ENCODE results near the gene LSG1.
A peak's percentile ranks its signal among the peaks of the same experiment; 100 is the strongest.

Gene LSG1

DNA sequence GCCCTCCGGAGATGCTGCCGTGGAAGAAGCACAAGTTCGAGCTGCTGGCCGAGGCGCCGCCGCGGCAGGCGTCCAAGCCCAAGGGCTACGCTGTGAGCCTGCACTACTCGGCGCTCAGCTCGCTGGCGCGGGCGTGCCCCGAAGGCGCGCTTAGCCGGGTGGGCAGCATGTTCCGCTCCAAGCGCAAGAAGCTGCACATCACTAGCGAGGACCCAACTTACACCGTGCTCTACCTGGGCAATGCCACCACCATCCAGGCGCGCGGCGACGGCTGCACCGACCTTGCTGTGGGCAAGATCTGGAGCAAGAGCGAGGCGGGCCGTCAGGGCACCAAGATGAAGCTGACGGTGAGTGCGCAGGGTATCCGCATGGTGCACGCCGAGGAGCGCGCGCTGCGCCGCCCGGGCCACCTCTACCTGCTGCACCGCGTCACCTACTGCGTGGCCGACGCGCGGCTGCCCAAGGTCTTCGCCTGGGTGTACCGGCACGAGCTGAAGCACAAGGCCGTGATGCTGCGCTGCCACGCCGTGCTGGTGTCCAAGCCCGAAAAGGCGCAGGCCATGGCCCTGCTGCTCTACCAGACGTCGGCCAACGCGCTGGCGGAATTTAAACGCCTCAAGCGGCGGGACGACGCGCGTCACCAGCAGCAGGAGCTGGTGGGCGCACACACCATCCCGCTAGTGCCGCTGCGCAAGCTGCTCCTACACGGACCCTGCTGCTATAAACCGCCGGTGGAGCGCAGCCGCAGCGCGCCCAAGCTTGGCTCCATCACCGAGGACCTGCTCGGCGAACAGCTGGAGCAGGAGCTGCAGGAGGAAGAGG is 15.0 kb upstream of the LSG1 start:
- DNase-seq = peak; percentile 44

DNA sequence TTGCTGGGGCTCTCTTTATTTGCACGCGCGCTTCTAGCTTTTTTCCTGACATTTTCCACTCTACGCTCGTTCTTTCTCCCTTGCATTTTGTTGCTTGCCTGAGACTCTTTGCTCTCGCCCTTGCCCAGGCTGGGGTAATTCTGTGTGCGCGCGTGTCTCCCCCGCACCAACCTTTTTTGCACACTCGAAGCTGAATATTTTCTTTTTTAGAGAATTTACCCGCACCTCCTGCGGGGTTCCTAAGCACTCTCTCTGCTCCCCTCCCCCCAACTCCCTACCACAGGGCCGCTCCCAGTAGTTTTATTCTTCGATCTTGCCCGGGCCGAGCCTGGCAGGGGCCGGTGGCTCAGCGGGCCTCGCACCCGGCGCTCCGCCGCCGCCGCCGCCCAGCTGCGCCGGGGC is 14.4 kb upstream of the LSG1 start:
- DNase-seq = no peak

DNA sequence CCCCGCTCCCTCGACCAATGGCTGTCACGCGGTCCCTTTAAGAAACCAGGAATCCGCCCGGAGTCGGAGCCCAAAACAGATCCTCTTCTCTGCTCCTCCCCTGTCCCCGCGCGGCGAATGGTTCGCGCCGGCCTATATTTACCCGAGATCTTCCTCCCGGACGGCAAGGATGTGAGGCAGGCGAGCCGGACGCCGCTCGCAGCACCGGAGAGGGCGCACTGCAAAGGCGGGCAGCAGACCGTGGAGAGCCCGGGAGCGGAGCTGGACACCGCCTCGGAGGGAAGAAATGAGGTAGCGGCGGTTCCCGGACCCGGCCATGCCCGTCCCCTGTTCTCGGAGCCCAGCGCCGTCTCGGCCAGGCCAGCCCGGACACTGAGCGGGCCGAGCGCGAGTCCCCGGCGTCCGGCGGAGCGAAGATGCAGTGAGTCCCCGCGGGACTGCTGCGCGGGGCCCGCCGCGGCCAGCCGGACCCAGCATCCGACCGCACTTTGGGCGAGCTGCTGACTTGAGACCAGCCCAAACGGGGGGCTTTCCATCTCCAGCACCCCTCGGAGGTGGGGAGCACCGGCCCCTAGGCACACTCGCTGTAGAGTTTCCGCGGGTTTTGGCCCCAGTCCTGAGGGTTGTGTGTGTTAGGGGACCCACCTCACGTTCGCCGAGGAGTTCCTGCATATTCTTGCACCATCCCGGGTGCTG is 13.9 kb upstream of the LSG1 start, which contains the start of gene FAM43A:
TSS of gene FAM43A (plus strand) at position 166 of the 696 bp plus-strand sequence. CDS start 944 bp downstream, outside the sequence.
- DNase-seq = peak; percentile 96

- DNase-seq = no peak
Measured at GRCh38 chr3:194685065-194685717, 13.2 kb upstream of the LSG1 start.

DNA sequence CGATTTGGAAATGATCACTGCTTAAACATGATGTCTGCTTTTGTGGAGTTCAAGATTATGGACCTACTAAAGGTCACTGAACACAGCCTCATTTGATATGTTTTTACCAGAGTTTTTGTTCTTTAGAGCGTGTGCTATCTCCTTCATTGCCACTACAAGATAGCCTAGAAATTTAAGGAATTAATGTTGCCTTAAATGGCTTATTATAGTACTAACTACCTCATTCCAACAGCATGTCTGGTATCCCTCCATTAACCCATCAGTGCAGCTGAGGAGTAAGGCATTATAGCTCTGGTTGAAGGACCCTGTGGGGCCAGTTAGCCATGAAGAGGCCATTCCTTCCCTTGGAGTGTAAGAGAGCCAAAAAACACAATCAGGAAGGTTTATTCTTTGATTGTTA is 11.4 kb upstream of the LSG1 start:
- DNase-seq = peak; percentile 74

DNA sequence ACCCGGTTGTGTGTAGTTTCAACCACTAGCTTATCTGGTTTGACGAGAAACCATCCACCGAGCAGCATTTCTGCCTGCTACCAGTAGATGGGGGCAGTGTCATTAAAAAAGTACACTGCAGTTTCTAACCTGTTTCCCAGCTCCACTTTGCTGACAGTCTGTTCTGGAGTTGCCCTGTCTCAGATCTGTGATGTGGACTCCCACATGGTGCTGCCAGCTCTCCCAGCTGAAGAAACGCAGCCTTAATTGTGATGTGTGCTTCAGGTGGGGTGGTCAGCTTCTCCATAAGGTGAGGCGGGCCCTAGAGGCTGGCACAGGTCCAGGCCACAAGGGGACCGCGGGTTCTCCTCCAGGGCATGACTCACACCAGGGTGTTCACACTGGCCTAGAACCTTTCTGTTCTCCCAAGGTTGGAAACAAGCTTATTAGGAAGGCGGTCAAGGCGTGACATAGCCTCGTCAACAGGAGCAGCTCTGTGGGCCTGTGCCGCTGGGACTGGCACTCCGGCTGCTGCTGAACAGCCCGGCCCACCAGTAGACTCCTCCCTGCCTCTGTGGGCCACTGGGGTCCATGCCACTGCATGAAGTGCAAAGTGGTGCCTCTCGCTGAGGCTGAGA is 10.8 kb upstream of the LSG1 start:
- DNase-seq = peak; percentile 85

DNA sequence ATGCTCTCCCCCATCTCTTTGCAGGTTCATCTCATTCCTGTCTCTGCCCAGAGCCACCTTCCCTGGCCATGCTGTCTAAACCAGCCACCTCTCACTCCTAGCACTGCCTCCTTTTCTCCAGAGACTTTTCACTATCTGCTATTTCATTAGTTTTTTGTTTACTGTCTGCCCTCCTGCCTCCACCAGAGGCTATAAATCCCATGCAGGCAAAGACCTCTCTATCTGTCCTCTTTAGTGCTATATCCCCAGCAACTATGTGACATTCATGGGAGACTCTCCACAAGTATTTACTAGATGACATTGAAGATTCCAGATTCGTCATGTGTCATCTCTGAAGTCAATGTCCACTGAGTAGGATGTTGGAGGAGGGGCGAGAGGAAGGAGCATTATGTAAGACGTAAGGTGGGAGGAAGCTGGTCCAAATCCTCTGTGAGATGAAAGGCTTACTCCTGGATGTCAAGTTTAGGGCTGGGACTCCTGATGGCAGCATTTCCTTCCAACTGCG is 10.2 kb upstream of the LSG1 start:
- DNase-seq = no peak

GRCh38 chr3:194680888-194681615 is 9.1 kb upstream of the LSG1 start:
- no peak for DNase-seq

GRCh38 chr3:194676471-194676870 is 4.5 kb upstream of the LSG1 start:
- DNase-seq = no peak

- DNase-seq = no peak
Measured at GRCh38 chr3:194675680-194676079, 3.7 kb upstream of the LSG1 start.

DNA sequence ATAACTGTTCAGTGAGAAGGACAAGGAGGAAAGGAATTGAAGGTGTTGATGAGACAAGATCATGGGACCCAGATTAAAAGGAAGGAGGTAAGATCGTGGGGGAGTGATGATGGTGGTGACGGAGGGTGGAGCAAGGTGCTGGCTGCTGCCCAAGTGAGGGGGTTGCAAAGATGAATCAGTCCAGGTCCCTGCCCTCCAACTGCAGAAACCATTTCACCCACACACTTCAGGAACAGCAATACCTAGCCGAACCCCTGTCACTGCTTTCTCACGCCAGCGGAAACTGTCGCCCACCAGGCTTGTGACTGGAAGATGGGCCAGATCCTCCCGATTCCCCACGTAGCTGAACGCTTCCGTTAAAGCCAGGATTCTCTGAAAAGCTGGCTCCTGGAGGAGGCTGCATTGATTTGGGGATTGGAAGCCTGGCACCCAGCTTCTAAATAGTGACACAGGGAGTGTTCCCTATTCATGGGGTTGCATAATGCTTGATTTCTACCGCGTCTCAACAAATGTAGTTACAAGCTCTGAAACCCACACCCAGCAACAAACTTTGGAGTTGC is 3.2 kb upstream of the LSG1 start:
- DNase-seq = no peak

GRCh38 chr3:194673761-194674160 is 1.8 kb upstream of the LSG1 start:
- DNase-seq = no peak

DNA sequence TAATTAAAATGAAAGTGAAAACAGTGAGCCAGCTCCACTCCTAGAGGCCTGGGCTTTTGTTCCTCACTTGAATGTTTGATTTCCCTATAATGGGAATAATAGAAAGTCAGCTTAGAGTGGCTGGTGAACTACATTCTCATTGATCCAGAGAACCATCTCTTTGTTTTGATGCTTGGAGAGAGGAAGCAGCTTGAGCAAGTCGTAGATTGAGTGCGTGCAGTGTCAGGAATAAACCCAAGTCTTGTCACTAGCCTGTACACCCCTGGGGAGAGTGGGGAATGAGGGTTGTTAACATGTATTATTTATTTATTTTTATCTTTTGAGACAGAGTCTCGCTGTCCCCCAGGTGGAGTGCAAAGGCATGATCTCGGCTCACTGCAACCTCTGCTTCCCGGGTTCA is 885 bp upstream of the LSG1 start:
- DNase-seq = peak; percentile 4

DNA sequence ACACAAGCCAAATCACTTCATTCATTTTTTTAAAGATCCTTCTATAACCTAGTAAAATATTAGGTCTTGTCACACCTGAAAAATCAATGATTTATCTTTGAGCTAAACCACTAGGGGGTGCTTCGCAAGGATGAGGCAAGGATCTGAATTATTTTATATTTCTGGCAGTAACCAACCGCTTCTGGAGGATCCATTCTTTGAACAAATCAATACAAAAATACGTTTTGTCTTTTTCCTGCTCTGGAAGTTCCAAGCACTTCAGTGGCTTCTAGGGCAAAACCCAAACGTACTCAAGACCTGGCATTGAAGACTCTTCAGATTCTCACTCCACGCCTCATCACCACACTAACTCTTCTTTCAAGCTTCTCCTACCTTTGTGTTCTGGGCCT is 486 bp downstream of the LSG1 start:
- DNase-seq = peak; percentile 43

GRCh38 chr3:194667363-194667762 is 4.6 kb downstream of the LSG1 start:
- DNase-seq = no peak

DNA sequence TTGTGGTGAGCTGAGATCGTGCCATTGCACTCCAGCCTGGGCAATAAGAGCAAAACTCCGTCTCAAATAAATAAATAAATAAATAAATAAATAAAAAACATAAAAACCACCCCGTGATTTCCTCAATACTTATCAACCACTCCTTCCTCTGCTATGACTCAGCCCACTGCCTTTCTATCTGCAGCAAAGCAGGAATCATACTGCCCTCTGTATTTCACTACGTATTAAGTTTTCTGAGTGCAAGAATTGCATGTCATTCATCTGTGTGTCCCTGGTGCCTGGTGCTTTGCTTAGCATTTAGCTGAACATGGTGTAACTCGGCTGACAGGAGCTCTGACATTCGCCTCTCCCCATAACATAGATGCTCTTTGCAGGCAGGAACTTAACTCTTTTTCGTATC is 7.1 kb downstream of the LSG1 start:
- DNase-seq = no peak

GRCh38 chr3:194661946-194662345 is 10.0 kb downstream of the LSG1 start:
- DNase-seq = no peak

DNA sequence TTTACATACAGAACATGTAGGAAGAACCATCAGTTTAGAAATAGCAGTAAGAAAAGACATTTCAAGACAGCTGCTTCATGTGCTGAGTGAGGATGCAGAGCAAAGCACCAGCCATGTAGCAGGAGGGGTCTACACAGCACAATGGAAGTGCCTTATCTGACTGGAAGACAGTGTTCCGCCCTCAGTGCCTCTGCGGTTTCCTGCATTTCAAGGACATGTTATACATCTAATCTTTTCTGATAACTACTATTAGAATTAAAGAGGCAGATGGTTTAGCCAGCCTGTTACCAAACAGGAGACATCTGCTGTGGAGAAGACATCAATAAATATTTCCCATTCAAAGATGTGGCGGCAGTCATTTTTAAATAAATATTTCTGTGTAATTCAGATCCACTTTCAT is 10.6 kb downstream of the LSG1 start:
- DNase-seq = no peak

DNA sequence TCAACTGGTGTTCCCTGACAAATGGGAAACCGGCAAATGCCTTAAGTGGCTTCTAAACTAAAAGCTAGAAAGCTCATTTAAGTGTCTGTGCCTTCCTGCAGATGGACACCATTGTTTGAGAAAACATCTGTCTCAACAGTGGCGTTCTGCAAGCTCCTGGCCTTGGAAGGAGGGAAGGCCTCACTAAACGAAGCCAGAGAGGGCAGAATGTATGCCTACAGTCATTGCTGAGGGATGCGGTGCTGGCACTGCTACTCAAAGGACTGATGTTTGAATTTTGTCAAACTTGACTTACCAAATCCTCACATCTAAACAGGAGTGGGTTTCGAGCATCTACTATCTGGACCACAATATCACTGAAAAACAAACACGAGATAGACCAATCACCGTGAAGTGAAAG is 12.2 kb downstream of the LSG1 start:
- no peak for DNase-seq

GRCh38 chr3:194658477-194659242 is 13.3 kb downstream of the LSG1 start:
- no peak for DNase-seq

GRCh38 chr3:194657439-194657838 is 14.6 kb downstream of the LSG1 start:
- no peak for DNase-seq

Measured in fibroblast of skin of back (primary cell).